ENCODE data around the gene MGLL. TPM values are rescaled to one million over a fixed set of nuclear protein-coding genes. Genes with fewer than 3 reads are reported as not detected.

Gene MGLL
- total and polyA plus RNA-seq, 2 donors (not counting 1 experiment from before 2014, with no cell fraction given) = 1.7 to 6.9 TPM

DNA sequence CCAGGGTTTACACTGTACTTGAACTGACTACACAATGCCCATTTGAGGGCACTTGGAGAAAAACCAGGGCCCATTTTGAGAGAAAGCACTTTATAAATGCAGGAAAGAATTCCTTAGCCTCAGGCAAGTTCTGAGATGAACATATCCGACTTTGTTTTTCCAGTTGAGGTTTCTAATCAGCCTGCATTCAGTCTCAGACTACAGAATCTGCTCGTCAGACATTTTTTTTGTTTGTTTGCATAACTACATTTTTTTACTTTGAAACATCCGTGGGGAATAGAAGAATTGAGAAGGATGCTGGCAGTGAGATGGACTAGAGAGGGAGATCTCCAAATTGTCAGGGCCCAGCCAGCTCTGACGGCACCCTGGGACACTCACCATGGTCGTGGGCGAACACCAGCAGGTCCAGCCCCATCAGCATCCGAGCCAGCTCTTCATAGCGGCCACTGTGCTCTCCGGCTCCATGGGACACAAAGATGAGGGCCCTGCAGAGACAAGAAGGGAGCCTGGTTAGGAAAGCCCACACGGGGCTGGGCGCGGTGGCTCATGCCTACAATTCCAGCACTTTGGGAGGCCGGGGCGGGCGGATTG lies 40.8 kb downstream of the MGLL start:
- POLR2A ChIA-PET = no interaction called here

More for the DNA sequence above, 40.8 kb downstream of the MGLL start:
- H4K20me1 ChIP-seq (ENCODE audit: control insufficient read depth, insufficient read depth, low read length, poor library complexity, severe bottlenecking) = no peaks in the 10 kb centered on the region
- intact Hi-C loops (cut with micrococcal nuclease) = no loop called here
- TF ChIP-seq EZH2 (IDR thresholded peaks at IDR 0.05; ENCODE audit: borderline replicate concordance, insufficient read depth, low read depth, low read length, poor library complexity, severe bottlenecking) = no peak
- TF ChIP-seq, protein P1, sequence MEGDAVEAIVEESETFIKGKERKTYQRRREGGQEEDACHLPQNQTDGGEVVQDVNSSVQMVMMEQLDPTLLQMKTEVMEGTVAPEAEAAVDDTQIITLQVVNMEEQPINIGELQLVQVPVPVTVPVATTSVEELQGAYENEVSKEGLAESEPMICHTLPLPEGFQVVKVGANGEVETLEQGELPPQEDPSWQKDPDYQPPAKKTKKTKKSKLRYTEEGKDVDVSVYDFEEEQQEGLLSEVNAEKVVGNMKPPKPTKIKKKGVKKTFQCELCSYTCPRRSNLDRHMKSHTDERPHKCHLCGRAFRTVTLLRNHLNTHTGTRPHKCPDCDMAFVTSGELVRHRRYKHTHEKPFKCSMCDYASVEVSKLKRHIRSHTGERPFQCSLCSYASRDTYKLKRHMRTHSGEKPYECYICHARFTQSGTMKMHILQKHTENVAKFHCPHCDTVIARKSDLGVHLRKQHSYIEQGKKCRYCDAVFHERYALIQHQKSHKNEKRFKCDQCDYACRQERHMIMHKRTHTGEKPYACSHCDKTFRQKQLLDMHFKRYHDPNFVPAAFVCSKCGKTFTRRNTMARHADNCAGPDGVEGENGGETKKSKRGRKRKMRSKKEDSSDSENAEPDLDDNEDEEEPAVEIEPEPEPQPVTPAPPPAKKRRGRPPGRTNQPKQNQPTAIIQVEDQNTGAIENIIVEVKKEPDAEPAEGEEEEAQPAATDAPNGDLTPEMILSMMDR (IDR thresholded peaks at IDR 0.05) = no peak
- no peak overlapping the region for H3K27ac Mint-ChIP-seq
- H3K4me2 ChIP-seq (replicated peaks; ENCODE audit: low read depth, low read length, poor library complexity, severe bottlenecking) = no peak overlapping the region
- H3K9me3 Mint-ChIP-seq (ENCODE audit: insufficient read depth) = peaks cover 2% of the 10 kb centered on the region
- H3K27ac ChIP-seq (ENCODE audit: low read length in 2 of 2) = no peak overlapping the region
- WGBS (ENCODE audit: insufficient coverage) = 98% methylated on average over 11 of the region's 15 CpGs
- no peak overlapping the region for H2AFZ ChIP-seq (ENCODE audit: insufficient read depth, low read depth, low read length, poor library complexity, severe bottlenecking)
- peaks cover 0 to 8% (median 7%) of the 10 kb centered on the region in 3 donors for H3K9me3 ChIP-seq (ENCODE audit: control extremely low read depth in 1 of 3, control insufficient read depth in 2 of 3, insufficient read depth in 1 of 3, low read length in 2 of 3)
- H3K4me3 Mint-ChIP-seq = no peak overlapping the region
- DNase-seq = no peak
- H3K4me1 Mint-ChIP-seq = peaks cover 8% of the 10 kb centered on the region
- no peak overlapping the region for H3K4me3 ChIP-seq (ENCODE audit: control extremely low read depth in 1 of 5, extremely low read depth in 1 of 5, insufficient read depth in 1 of 5, low read depth in 2 of 5, low read length in 4 of 5)
- CTCF ChIA-PET = interaction anchor here (1.1 kb wide), 1 partner anchor 10 kb away, joined by 3 read pairs; no protein-coding TSS in a partner anchor
- ATAC-seq (ENCODE audit: low read depth) = no peak
- no peaks in the 10 kb centered on the region for H3K79me2 ChIP-seq (ENCODE audit: control insufficient read depth, insufficient read depth, low read length)
- H3K27me3 ChIP-seq (replicated peaks in 1 of 4; ENCODE audit: control extremely low read depth in 1 of 4, control insufficient read depth in 3 of 4, insufficient read depth in 4 of 4, low read length in 3 of 4) = no peaks in the 10 kb centered on the region
- H3K4me1 ChIP-seq (ENCODE audit: control insufficient read depth in 2 of 2, insufficient read depth in 2 of 2, low read length in 2 of 2) = no peaks in the 10 kb centered on the region
- no peaks in the 10 kb centered on the region for H3K36me3 ChIP-seq (replicated peaks in 1 of 2; ENCODE audit: control extremely low read depth in 1 of 2, control insufficient read depth in 1 of 2, extremely low read depth in 1 of 2, insufficient read depth in 2 of 2, low read length in 1 of 2)
- H3K9ac ChIP-seq (ENCODE audit: low read length) = no peak overlapping the region
- no peaks in the 10 kb centered on the region for H3K27me3 Mint-ChIP-seq
